B cell (primary cell): Measurements from ENCODE around the gene RPA1. TPM values are rescaled to one million over a fixed set of nuclear protein-coding genes. Genes with fewer than 3 reads are reported as not detected.

ENCODE experiments used
- ATAC-seq: fragments of 200-7000 bp; cut with Tn5 transposase; one replicate; pipeline ENCODE4 v1.10.0; 2021; ENCODE audit warnings: low read depth, mild to moderate bottlenecking, moderate number of reproducible peaks, moderate library complexity
- CTCF ChIA-PET: fragments of 350-600 bp; sonication (Branson Sonifier 250); formaldehyde crosslinking; loops from one replicate; lab custom pipeline; 2021; ENCODE audit warnings: antibody characterized with exemption, inconsistent platforms; lab: Charles Lee
- POLR2A ChIA-PET: fragments of 350-600 bp; sonication (Branson Sonifier 250); formaldehyde crosslinking; loops from one replicate; lab custom pipeline; 2021; ENCODE audit warnings: antibody characterized with exemption; lab: Charles Lee
- DNase-seq: peaks from one replicate; pipeline ENCODE4 v3.0.0; 2013
- H2AFZ ChIP-seq: 2 replicates; pipeline ENCODE4 v1.6.1; 2012; ENCODE audit warnings: mild to moderate bottlenecking, low read depth, low read length; ENCODE audit not compliant: insufficient read depth, poor library complexity, severe bottlenecking
- H3K27ac ChIP-seq, 2 donors: 1 replicate in 1 of 2; 2 replicates in 1 of 2; pipeline ENCODE4 v1.5.1; 2012 to 2013; ENCODE audit warnings: low read length in 2 of 2, mild to moderate bottlenecking in 2 of 2, moderate library complexity in 1 of 2
- H3K27me3 ChIP-seq, 4 experiments: fragments of 200-600 bp in 1 of 4; sonication (generic) in 1 of 4; replicated peaks in 1 of 4; 1 replicate in 2 of 4; 2 replicates in 2 of 4; pipeline versions ENCODE4 v1.6.1 to v1.7.0; 2013 to 2016; ENCODE audit warnings: low read length in 3 of 4, mild to moderate bottlenecking in 2 of 4, mixed read lengths in 1 of 4, moderate library complexity in 1 of 4; ENCODE audit not compliant: insufficient read depth in 4 of 4, control insufficient read depth in 3 of 4; ENCODE audit errors: control extremely low read depth in 1 of 4
- H3K36me3 ChIP-seq, 2 experiments: replicated peaks in 1 of 2; 1 replicate in 1 of 2; 2 replicates in 1 of 2; pipeline versions ENCODE4 v1.6.1 to v1.7.1; 2013; ENCODE audit warnings: low read length in 1 of 2; ENCODE audit not compliant: insufficient read depth in 2 of 2, control insufficient read depth in 1 of 2; ENCODE audit errors: control extremely low read depth in 1 of 2, extremely low read depth in 1 of 2
- H3K4me1 ChIP-seq, 2 donors: fragments of 200-600 bp in 1 of 2; sonication (generic) in 1 of 2; 1 replicate in 1 of 2; 2 replicates in 1 of 2; pipeline versions ENCODE4 v1.5.1 to v1.6.1; 2013 to 2017; ENCODE audit warnings: low read length in 2 of 2; ENCODE audit not compliant: control insufficient read depth in 2 of 2, insufficient read depth in 2 of 2
- H3K4me2 ChIP-seq: replicated peaks from 2 replicates; pipeline ENCODE3; 2012; ENCODE audit warnings: mild to moderate bottlenecking, low read depth, low read length; ENCODE audit not compliant: poor library complexity, severe bottlenecking
- H3K4me3 ChIP-seq, 5 experiments: fragments of 200-600 bp in 1 of 5; sonication (generic) in 1 of 5; 1 replicate in 3 of 5; 2 replicates in 2 of 5; pipeline versions ENCODE4 v1.5.1 to v1.7.0; 2011 to 2016; ENCODE audit warnings: low read length in 4 of 5, mild to moderate bottlenecking in 4 of 5, low read depth in 2 of 5, control low read depth in 1 of 5, moderate library complexity in 1 of 5; ENCODE audit not compliant: insufficient read depth in 1 of 5; ENCODE audit errors: control extremely low read depth in 1 of 5, extremely low read depth in 1 of 5
- H3K79me2 ChIP-seq: fragments of 200-600 bp; sonication (generic); one replicate; pipeline ENCODE4 v1.6.0; 2016; ENCODE audit warnings: low read length; ENCODE audit not compliant: control insufficient read depth, insufficient read depth
- H3K9ac ChIP-seq: fragments of 200-600 bp; sonication (generic); 2 replicates; pipeline ENCODE4 v1.6.1; 2017; ENCODE audit warnings: mild to moderate bottlenecking, low read length, moderate library complexity
- H3K9me3 ChIP-seq, 3 donors: one replicate each; pipeline versions ENCODE4 v1.6.1 to v1.7.1; 2013; ENCODE audit warnings: low read length in 2 of 3; ENCODE audit not compliant: control insufficient read depth in 2 of 3, insufficient read depth in 1 of 3; ENCODE audit errors: control extremely low read depth in 1 of 3
- H4K20me1 ChIP-seq: 2 replicates; pipeline ENCODE4 v1.6.0; 2012; ENCODE audit warnings: mild to moderate bottlenecking, low read length; ENCODE audit not compliant: insufficient read depth, control insufficient read depth, poor library complexity, severe bottlenecking
- H3K27ac Mint-ChIP-seq: one replicate; pipeline ENCODE4 v1.8.0; 2021; ENCODE audit warnings: mixed read lengths
- H3K27me3 Mint-ChIP-seq: one replicate; pipeline ENCODE4 v1.8.0; 2021; ENCODE audit warnings: mixed read lengths
- H3K4me1 Mint-ChIP-seq: one replicate; pipeline ENCODE4 v1.8.0; 2021; ENCODE audit warnings: mixed read lengths
- H3K4me3 Mint-ChIP-seq: one replicate; pipeline ENCODE4 v1.8.0; 2021; ENCODE audit warnings: mixed read lengths
- H3K9me3 Mint-ChIP-seq: one replicate; pipeline ENCODE4 v1.8.0; 2022; ENCODE audit warnings: mixed read lengths; ENCODE audit not compliant: insufficient read depth
- CTCF ChIP-seq: fragments of 200-600 bp; IDR thresholded peaks from one replicate; pipeline ENCODE4 v1.8.0; 2022; ENCODE audit warnings: antibody characterized with exemption, mild to moderate bottlenecking
- EZH2 ChIP-seq: IDR thresholded peaks from 2 replicates; pipeline ENCODE4 v1.6.1; 2012; ENCODE audit warnings: borderline replicate concordance, low read depth, mild to moderate bottlenecking, moderate library complexity, low read length; ENCODE audit not compliant: insufficient read depth, poor library complexity, severe bottlenecking
- WGBS: methylation state at CpG from one replicate; pipeline ENCODE4 v1.1.5; 2013; ENCODE audit warnings: missing lambda C conversion rate; ENCODE audit not compliant: insufficient coverage; 5-methylcytosine and 5-hydroxymethylcytosine counted together
- intact Hi-C: fragments of 100-400 bp; cut with micrococcal nuclease; formaldehyde crosslinking; loops from one replicate; pipeline ENCODE4 v1.10.0; 2022
- polyA plus RNA-seq: library from polyadenylated mRNA; depleted of rRNA; stranded (reverse); fragments of >200 nt; gene quantifications from 2 replicates; pipeline ENCODE4 v1.2.3, GENCODE V29; 2012
- total RNA-seq, 2 donors: library from RNA; stranded (reverse); fragments of 120-200 nt in 1 of 2; gene quantifications; 1 replicate in 1 of 2; 2 replicates in 1 of 2; pipeline versions ENCODE4 v1.2.3 to v1.2.4, GENCODE V29; 2013 to 2022

The RPA1 gene
- total and polyA plus RNA-seq, 2 donors (not counting 1 experiment from before 2014, with no cell fraction given) = 27.0 to 94.5 TPM

DNA sequence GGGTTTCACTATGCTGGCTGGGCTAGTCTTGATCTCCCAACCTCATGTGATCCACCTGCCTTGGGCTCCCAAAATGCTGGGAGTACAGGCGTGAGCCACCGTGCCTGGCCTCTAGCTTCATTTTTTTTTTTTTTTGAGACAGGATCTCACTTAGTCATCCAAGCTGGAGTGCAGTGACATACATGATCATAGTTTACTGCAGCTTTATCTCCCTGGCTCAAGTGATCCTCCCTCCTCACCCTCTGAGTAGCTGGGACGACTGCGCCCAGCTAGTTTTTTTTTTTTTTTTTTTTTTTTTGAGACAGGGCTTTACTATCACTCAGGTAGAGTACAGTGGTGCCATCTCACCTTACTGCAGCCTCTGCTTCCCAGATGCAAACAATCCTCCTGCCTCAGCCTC lies 9.7 kb downstream of the RPA1 start:
- intact Hi-C loops = no loop called here
- no peaks in the 10 kb centered on the region for H3K9me3 Mint-ChIP-seq
- CTCF ChIA-PET = interaction anchor here (1.0 to 2.6 kb wide), 3 partner anchors 42 to 170 kb away, joined by 3 to 12 read pairs (median 3); no protein-coding TSS in a partner anchor
- POLR2A ChIA-PET = interaction anchor here (0.6 kb wide), 1 partner anchor 31 kb away, joined by 3 read pairs; no protein-coding TSS in a partner anchor
- TF ChIP-seq EZH2 = no peak
- TF ChIP-seq CTCF = no peak
- peaks cover 0 to 7% of the 10 kb centered on the region in 2 donors for H3K4me1 ChIP-seq
- no peaks in the 10 kb centered on the region for H3K27me3 Mint-ChIP-seq
- H3K27ac ChIP-seq = no peak overlapping the region
- H3K9ac ChIP-seq = no peak overlapping the region
- no peak overlapping the region for H3K4me3 Mint-ChIP-seq
- H2AFZ ChIP-seq = no peak overlapping the region
- H3K4me1 Mint-ChIP-seq = peaks cover 13% of the 10 kb centered on the region
- no peak for DNase-seq
- peaks cover 3 to 23% of the 10 kb centered on the region in 2 experiments for H3K36me3 ChIP-seq
- no peak overlapping the region for H3K4me2 ChIP-seq
- no peaks in the 10 kb centered on the region for H3K27me3 ChIP-seq
- no peak overlapping the region for H3K4me3 ChIP-seq
- no peaks in the 10 kb centered on the region for H3K9me3 ChIP-seq
- 92% methylated on average over 2 of the region's 4 CpGs for WGBS
- ATAC-seq = no peak
- peaks cover 85% of the 10 kb centered on the region for H3K79me2 ChIP-seq
- H4K20me1 ChIP-seq = peaks cover 5% of the 10 kb centered on the region
- no peak overlapping the region for H3K27ac Mint-ChIP-seq

- Histone ChIP-seq H3K79me2 (peaks cover 53% of the 10 kb centered on the region), H2AFZ (no peak overlapping the region), H4K20me1 (peaks cover 5% of the 10 kb centered on the region), H3K9me3 (no peaks in the 10 kb centered on the region), H3K27me3 (no peaks in the 10 kb centered on the region), H3K4me1 (no peaks in the 10 kb centered on the region), H3K36me3 (peaks cover 7 to 57% of the 10 kb centered on the region in 2 experiments), H3K9ac (no peak overlapping the region), H3K27ac (no peak overlapping the region), H3K4me2 (no peak overlapping the region), H3K4me3 (no peak overlapping the region)
- no peaks in the 10 kb centered on the region for H3K27me3 Mint-ChIP-seq
- peaks cover 2% of the 10 kb centered on the region for H3K4me1 Mint-ChIP-seq
- ChIA-PET POLR2A (no interaction called here), CTCF (interaction anchor here (0.6 to 2.2 kb wide), 2 partner anchors 21 to 269 kb away, joined by 3 to 5 read pairs; no protein-coding TSS in a partner anchor)
- 100% methylated on average over 7 of the region's 9 CpGs for WGBS
- H3K9me3 Mint-ChIP-seq = no peaks in the 10 kb centered on the region
- DNase-seq (no peak), ATAC-seq (no peak)
- intact Hi-C loops = no loop called here
- H3K4me3 Mint-ChIP-seq = no peak overlapping the region
- TF ChIP-seq EZH2 (no peak), CTCF (no peak)
- H3K27ac Mint-ChIP-seq = peak overlapping the region; percentile 26
Observed at GRCh38 chr17:1843947-1844346, 14.1 kb downstream of the RPA1 start.
